Pancreas (tissue), 10 donors: ENCODE measurements around the gene RB1. TPM values are rescaled to one million over a fixed set of nuclear protein-coding genes. Genes with fewer than 3 reads are reported as not detected.

Experiments
- ATAC-seq, 4 donors: fragments of 200-7000 bp; cut with Tn5 transposase; one replicate each; pipeline versions ENCODE4 v1.8.0 to v1.9.1; 2020; ENCODE audit warnings: mild to moderate bottlenecking in 4 of 4, moderate library complexity in 4 of 4
- DNase-seq, 6 donors: peaks; one replicate each; pipeline ENCODE4 v3.0.0-alpha.2; 2020
- FAIRE-seq: peaks from 2 replicates; lab custom pipeline; 2012; peaks lifted over from hg19 to GRCh38; lab: Jason Lieb, UNC
- H3K27ac ChIP-seq, 4 donors: fragments of 200-600 bp; sonication (generic); 1 replicate in 3 of 4; 2 replicates in 1 of 4; pipeline versions ENCODE4 v1.5.0 to v1.8.0; 2020
- H3K27me3 ChIP-seq, 4 donors: fragments of 200-600 bp; one replicate each; pipeline ENCODE4 v1.8.0; 2021
- H3K36me3 ChIP-seq, 3 donors: fragments of 200-600 bp; sonication (generic) in 1 of 3; one replicate each; pipeline versions ENCODE4 v1.5.0 to v1.8.0; 2020 to 2021
- H3K4me1 ChIP-seq, 3 donors: fragments of 200-600 bp; one replicate each; pipeline ENCODE4 v1.8.0; 2021
- H3K4me3 ChIP-seq, 4 donors: fragments of 200-600 bp; sonication (generic) in 2 of 4; one replicate each; pipeline versions ENCODE4 v1.5.0 to v1.8.0; 2020 to 2021
- H3K9me3 ChIP-seq, 4 donors: fragments of 200-600 bp; one replicate each; pipeline ENCODE4 v1.8.0; 2021
- CTCF ChIP-seq, 4 donors: fragments of 200-600 bp; sonication (generic) in 3 of 4; IDR thresholded peaks; one replicate each; pipeline versions ENCODE4 v1.5.0 to v1.8.0; 2021; ENCODE audit warnings: antibody characterized with exemption in 4 of 4
- WGBS, 2 donors: extraction: QIAGEN DNeasy Blood & Tissue Kit; methylation state at CpG; one replicate each; pipeline ENCODE4 v1.1.7; 2013; 5-methylcytosine and 5-hydroxymethylcytosine counted together
- intact Hi-C, 3 donors: fragments of 100-400 bp; cut with DNase I; formaldehyde crosslinking; loops; one replicate each; pipeline versions ENCODE4 v1.11.1 to v1.14.2; 2022
- polyA plus RNA-seq, 2 donors: library from polyadenylated mRNA; stranded (reverse); fragments of 200-250 nt; gene quantifications; one replicate each; pipeline ENCODE4 v1.2.3, GENCODE V29; 2013
- total RNA-seq, 6 donors: library from RNA; stranded (reverse); fragmentation: NEBNext Ultra II Directional in 4 of 6; extraction: Animal tissue kit (Norgen Biotek cat#: 25700) in 4 of 6; gene quantifications; one replicate each; pipeline versions ENCODE4 v1.2.1 to v1.2.4, GENCODE V29; 2021 to 2023
- donor health status: healthy with polysubstance abuse.
- donor health status: DM: no; HTN: no; CAD: no; lungs with moderate emphysema.
- donor health status: DM: no; HTN: no; CAD: no.
- donor health status: control.
- donor health status: control.
- donor health status: Bipolar disorder and iron deficiency.
- donor health status: DM: yes; HTN: yes; CAD: no.
- donor health status: DM: no; HTN: no; CAD: no.
- donor health status: DM: no; HTN: no; CAD: no.
- donor health status: DM: yes; HTN: yes; CAD: no.

The RB1 gene
- total and polyA plus RNA-seq, 8 donors = 5.0 to 23.0 (median 10.9) TPM

GRCh38 chr13:48501705-48502104, 198.2 kb downstream of the RB1 start:
- Histone ChIP-seq H3K27ac (no peak overlapping the region), H3K36me3 (no peaks in the 10 kb centered on the region), H3K27me3 (no peaks in the 10 kb centered on the region), H3K4me3 (no peak overlapping the region), H3K4me1 (peaks cover 0 to 4% (median 0%) of the 10 kb centered on the region in 3 donors), H3K9me3 (no peaks in the 10 kb centered on the region)
- intact Hi-C loops = no loop called here
- TF ChIP-seq CTCF (IDR thresholded peaks at IDR 0.05) = no peak
- DNase-seq = no peak
- FAIRE-seq = no peak
- 77 to 86% methylated on average over 2 of the region's 2 CpGs for WGBS, 2 donors
- no peak for ATAC-seq

GRCh38 chr13:48502601-48503319, 199.2 kb downstream of the RB1 start:
- no peak for TF ChIP-seq CTCF (IDR thresholded peaks at IDR 0.05)
- H3K9me3 ChIP-seq = no peaks in the 10 kb centered on the region
- H3K36me3 ChIP-seq = no peaks in the 10 kb centered on the region
- H3K27ac ChIP-seq = no peak overlapping the region
- H3K4me3 ChIP-seq = no peak overlapping the region
- no peak for DNase-seq
- no peak for FAIRE-seq
- peaks cover 0 to 4% (median 0%) of the 10 kb centered on the region in 3 donors for H3K4me1 ChIP-seq
- H3K27me3 ChIP-seq = no peaks in the 10 kb centered on the region
- intact Hi-C loops = no loop called here
- WGBS, 2 donors = 92% methylated on average over 19 of the region's 19 CpGs
- ATAC-seq = no peak

- Histone ChIP-seq H3K27ac (peak overlapping the region in 1 of 4 donors; percentile 56), H3K4me1 (peaks cover 0 to 4% (median 0%) of the 10 kb centered on the region in 3 donors), H3K27me3 (no peaks in the 10 kb centered on the region), H3K4me3 (no peak overlapping the region), H3K9me3 (no peaks in the 10 kb centered on the region), H3K36me3 (no peaks in the 10 kb centered on the region)
- ATAC-seq (no peak), DNase-seq (no peak), FAIRE-seq (no peak)
- no peak for TF ChIP-seq CTCF (IDR thresholded peaks at IDR 0.05)
- intact Hi-C loops = no loop called here
- 93 to 95% methylated on average over 8 of the region's 8 CpGs for WGBS, 2 donors
Measured at GRCh38 chr13:48504606-48505005, 201.1 kb downstream of the RB1 start.

- intact Hi-C loops = no loop called here
- ATAC-seq (no peak), DNase-seq (no peak), FAIRE-seq (no peak)
- Histone ChIP-seq H3K27me3 (no peaks in the 10 kb centered on the region), H3K4me1 (peaks cover 0 to 4% (median 0%) of the 10 kb centered on the region in 3 donors), H3K4me3 (no peak overlapping the region), H3K27ac (peak overlapping the region in 2 of 4 donors; percentile 32 to 56), H3K9me3 (no peaks in the 10 kb centered on the region), H3K36me3 (no peaks in the 10 kb centered on the region)
- 89 to 91% methylated on average over 4 of the region's 4 CpGs for WGBS, 2 donors
- no peak for TF ChIP-seq CTCF (IDR thresholded peaks at IDR 0.05)
Measured at GRCh38 chr13:48505012-48505411, 201.5 kb downstream of the RB1 start.

- H3K27me3 ChIP-seq = no peaks in the 10 kb centered on the region
- H3K4me1 ChIP-seq = peaks cover 0 to 4% (median 0%) of the 10 kb centered on the region in 3 donors
- H3K9me3 ChIP-seq = no peaks in the 10 kb centered on the region
- WGBS, 2 donors = 86% methylated on average over 11 of the region's 11 CpGs
- no peak for TF ChIP-seq CTCF (IDR thresholded peaks at IDR 0.05)
- ATAC-seq = peak in 3 of 4 donors; percentile 43 to 71 (median 63)
- FAIRE-seq = no peak
- no peaks in the 10 kb centered on the region for H3K36me3 ChIP-seq
- DNase-seq = peak in 1 of 6 donors; percentile 40
- H3K27ac ChIP-seq = peak overlapping the region in 2 of 4 donors; percentile 32 to 56
- intact Hi-C loops = no loop called here
- no peak overlapping the region for H3K4me3 ChIP-seq
Measured at GRCh38 chr13:48505597-48506091, 202.1 kb downstream of the RB1 start.
